HG03280 (cell line): ENCODE measurements around the gene DIPK1B.

ENCODE experiments used
- ATAC-seq: cut with Tn5 transposase; IDR thresholded peaks from one replicate; pipeline ENCODE4 v1.9.1; 2021; ENCODE audit warnings: mild to moderate bottlenecking, moderate library complexity; ENCODE audit not compliant: unreplicated experiment

The DIPK1B gene

GRCh38 chr9:136733611-136734010 is 21.2 kb downstream of the DIPK1B start:
- ATAC-seq: no peak

DNA sequence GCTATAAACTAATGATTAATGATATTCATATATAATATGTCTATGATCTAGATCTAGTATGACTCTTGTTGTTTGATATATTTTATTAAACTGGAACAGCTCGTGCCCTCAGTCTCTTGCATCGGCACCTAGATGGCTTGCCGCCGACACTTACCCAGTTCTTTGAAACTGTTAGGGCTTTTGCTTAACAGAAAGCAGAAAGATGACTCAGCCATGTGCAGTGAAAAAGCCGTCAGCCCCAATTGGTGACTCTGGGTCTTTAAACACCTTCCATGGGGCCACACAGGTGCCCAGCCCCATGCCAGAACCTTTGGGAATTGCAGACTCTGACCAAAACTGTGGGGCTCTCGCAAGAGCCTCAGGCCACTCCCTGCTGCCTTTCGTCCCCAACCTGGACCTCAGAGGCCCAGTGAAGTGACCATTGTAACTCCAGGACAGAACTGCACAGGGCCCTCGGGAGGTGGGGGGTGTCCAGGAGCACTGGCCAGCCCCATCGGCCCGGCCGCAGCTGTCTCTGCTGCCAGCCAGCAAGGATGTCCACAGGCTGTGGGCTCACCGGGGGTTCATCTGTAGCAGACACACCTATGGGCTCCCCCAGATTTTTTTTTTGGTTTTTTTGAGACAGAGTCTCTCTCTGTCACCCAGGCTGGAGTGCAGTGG is 22.6 kb downstream of the DIPK1B start:
- ATAC-seq: no peak

GRCh38 chr9:136735812-136736480 is 23.6 kb downstream of the DIPK1B start:
- no peak for ATAC-seq

- ATAC-seq: no peak
Observed at GRCh38 chr9:136738960-136739359, 26.6 kb downstream of the DIPK1B start.

- no peak for ATAC-seq
Observed at GRCh38 chr9:136739509-136739908, 27.1 kb downstream of the DIPK1B start.

- no peak for ATAC-seq
Observed at GRCh38 chr9:136740069-136740468, 27.7 kb downstream of the DIPK1B start.

GRCh38 chr9:136740491-136740890 is 28.1 kb downstream of the DIPK1B start:
- ATAC-seq: no peak

DNA sequence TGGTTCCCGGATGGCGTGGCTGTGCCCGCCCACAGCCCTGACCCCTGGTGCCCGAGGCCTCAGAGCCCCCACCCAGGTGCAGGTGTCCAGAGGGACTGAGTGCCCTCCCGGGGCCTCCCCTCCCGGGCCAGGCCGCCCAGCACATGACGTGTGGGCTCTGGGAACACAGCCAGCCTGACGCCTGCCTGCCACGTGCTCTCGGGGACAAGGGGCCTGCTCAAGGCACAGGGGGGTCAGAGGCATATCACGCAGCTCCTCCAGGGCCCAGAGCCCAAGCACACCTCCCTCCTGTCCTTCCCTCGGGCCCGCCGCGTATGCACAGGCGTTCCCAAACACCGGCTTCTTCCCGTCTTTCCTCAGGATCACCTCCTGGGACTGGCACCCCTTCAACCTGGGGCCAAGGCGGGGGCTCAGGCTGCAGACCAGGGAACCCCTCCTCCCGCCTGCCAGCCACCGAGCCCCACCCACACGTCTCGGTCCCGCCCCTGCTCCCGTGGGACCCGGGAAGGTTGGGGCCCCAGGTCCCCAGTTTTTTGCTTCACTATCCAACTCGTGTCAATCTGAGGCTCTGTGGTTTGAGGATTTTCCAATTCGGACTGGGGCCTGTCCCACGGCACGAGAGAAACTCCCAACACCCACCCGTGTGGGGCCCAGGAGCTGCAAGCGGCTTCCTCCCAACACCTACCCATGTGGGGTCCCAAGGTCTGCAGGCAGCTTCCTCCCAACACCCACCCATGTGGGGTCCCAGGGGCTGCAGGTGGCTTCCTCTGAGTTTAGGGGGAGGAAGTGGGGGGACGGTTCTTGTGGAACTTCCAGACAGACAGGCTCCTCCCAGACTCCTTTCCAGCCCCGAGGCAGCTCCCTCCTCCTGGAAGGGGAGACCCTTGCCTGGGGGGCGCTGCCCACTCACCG is 28.9 kb downstream of the DIPK1B start:
- ATAC-seq: no peak

DNA sequence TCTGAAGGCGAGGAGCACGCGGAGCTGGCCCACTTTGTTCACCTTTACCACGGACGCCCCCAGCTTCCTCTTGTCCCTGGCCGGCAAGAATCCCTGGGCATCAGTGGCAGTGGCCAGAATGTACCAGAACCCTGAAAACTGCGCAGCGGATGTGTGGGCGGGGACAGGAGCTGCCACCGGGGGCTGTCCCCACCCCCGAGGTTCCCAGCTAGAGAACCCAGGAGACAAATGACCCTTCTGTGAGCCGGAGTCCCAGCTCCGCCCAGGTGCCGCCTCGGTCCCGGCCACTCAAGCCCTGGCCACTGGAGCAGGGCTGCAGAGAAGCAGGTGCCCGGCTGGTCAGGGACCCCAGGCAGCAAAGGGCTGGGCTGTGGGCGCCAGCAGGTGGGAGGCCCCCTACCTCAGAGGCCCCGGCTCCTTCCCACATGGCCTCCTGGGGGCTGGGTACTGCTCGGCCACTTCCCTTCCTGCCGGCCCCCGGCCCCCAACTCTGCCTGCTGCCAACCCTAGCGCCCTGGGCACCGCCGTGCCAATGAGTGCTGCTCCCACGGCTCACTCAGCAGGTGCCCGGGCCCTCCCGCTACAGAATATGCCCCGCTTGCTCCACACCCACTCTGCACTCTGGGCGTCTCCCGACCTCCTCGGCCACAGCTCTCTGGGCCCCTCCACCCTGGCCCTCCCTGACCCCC is 29.7 kb downstream of the DIPK1B start:
- no peak for ATAC-seq

GRCh38 chr9:136742591-136743391 is 30.4 kb downstream of the DIPK1B start, which contains the start of gene LCN10:
Gene LCN10, minus strand, starts transcription at chr9:136742940. Its CDS starts 37 bp downstream, at chr9:136742903.
- ATAC-seq: no peak

DNA sequence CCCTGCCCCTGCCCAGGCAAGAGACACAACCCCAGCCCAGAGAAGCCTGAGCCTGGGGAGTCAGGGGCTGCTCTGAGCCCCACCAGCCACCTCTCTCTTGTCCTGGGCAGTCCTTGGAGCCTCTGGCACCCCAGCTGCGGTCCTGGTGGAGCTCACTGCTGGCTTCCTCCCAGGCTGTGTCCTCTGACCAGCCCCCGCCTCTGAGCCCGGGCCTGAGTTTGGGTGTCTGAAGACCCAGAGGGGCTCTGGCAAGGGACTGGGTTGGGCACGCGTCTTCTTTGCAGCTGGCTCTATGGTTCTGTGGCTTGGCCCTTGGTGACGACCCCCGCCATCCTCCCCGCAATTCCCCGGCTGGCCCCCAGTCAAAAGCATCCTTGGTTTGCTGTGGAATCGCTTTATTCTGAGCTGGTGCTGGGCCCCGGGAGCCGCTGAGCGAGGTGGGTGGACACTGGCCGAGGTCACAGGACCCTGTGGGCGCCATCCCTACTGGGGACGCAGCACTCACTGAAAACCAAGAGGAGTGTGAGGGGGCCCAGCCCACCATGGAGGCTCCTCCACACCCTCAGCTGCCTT is 31.4 kb downstream of the DIPK1B start:
- no peak for ATAC-seq

DNA sequence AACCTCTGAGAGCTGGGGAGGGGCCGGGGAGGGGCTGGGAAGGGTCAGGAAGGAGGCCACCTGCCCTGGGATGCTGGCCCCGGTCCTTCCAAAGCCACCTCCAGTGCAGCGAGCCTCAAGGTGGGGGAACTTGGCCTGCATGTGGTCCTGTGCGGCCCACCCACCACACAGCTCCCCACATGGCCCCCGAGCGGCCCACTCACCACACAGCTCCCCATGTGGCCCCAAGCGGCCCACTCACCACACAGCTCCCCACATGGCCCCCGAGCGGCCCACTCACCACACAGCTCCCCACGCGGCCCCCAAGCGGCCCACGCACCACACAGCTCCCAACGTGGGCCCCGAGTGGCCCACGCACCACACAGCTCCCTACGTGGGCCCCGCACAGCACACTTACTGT is 32.4 kb downstream of the DIPK1B start:
- ATAC-seq: no peak

- ATAC-seq: no peak
Observed at GRCh38 chr9:136745389-136746154, 33.2 kb downstream of the DIPK1B start.

DNA sequence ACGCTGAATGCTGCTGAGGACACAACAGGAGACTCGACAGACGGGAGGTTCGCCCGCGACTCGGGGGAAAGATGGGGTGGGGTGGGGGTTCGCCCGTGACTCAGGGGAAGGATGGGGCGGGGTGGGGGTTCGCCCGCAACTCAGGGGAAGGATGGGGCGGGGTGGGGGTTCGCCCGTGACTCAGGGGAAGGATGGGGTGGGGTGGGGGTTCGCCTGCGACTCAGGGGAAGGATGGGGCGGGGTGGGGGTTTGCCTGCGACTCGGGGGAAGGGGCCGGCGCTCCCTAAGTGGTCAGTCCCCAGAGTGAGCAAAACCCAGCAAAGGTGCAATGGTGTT is 33.8 kb downstream of the DIPK1B start:
- no peak for ATAC-seq

- no peak for ATAC-seq
Observed at GRCh38 chr9:136746621-136747020, 34.2 kb downstream of the DIPK1B start.

GRCh38 chr9:136747161-136748060 is 35.0 kb downstream of the DIPK1B start:
- no peak for ATAC-seq

GRCh38 chr9:136748201-136748600 is 35.8 kb downstream of the DIPK1B start, which contains the start of gene LCN6:
Gene LCN6, minus strand, starts transcription at chr9:136748525. Its CDS starts 42 bp downstream, at chr9:136748483.
- no peak for ATAC-seq
